Esophagus squamous epithelium (tissue), 5 donors: ENCODE measurements around the gene TRNP1. TPM values are rescaled to one million over a fixed set of nuclear protein-coding genes. Genes with fewer than 3 reads are reported as not detected.
A peak's percentile ranks its signal among the peaks of the same experiment; 100 is the strongest.

Experiments
- DNase-seq: peaks from one replicate; lab custom pipeline; 2025; lab: John Stamatoyannopoulos, UW
- H3K27ac ChIP-seq, 4 donors: fragments of 200-600 bp; sonication (generic); one replicate each; pipeline ENCODE4 v1.5.1; 2016 to 2019; ENCODE audit warnings: mild to moderate bottlenecking in 1 of 4
- H3K27me3 ChIP-seq, 4 donors: fragments of 200-600 bp; sonication (generic); 1 replicate in 3 of 4; 2 replicates in 1 of 4; pipeline versions ENCODE4 v1.5.1 to v1.6.0; 2017 to 2021; ENCODE audit warnings: antibody characterized with exemption in 1 of 4
- H3K36me3 ChIP-seq, 3 donors: fragments of 200-600 bp; sonication (generic); one replicate each; pipeline ENCODE4 v1.5.1; 2016 to 2019
- H3K4me1 ChIP-seq, 3 donors: fragments of 200-600 bp; sonication (generic); one replicate each; pipeline ENCODE4 v1.5.1; 2017 to 2019
- H3K4me3 ChIP-seq, 4 donors: fragments of 200-600 bp; sonication (generic); 1 replicate in 3 of 4; 2 replicates in 1 of 4; pipeline ENCODE4 v1.5.1; 2016 to 2019; ENCODE audit warnings: mild to moderate bottlenecking in 2 of 4, moderate library complexity in 1 of 4
- H3K9me3 ChIP-seq, 3 donors: fragments of 200-600 bp; sonication (generic); one replicate each; pipeline ENCODE4 v1.5.1; 2016 to 2019
- POLR2A ChIP-seq, 4 donors: fragments of 450-650 bp; IDR thresholded peaks; one replicate each; pipeline ENCODE4 v1.6.1; 2017; ENCODE audit warnings: antibody characterized with exemption in 4 of 4, mild to moderate bottlenecking in 4 of 4, moderate library complexity in 3 of 4
- WGBS, 2 donors: methylation state at CpG; one replicate each; pipeline ENCODE4 v1.1.5; 2018; 5-methylcytosine and 5-hydroxymethylcytosine counted together
- intact Hi-C: fragments of 100-400 bp; cut with DNase I; formaldehyde crosslinking; loops from one replicate; pipeline ENCODE4 v1.15.0; 2022
- total RNA-seq, 4 donors: library from RNA; depleted of rRNA; stranded (reverse); fragments of >200 nt; gene quantifications; one replicate each; pipeline ENCODE4 v1.1.0, GENCODE V29; 2016
- TF ChIP-seq, protein P1 (sequence below), 6 experiments: fragments of 450-650 bp in 4 of 6; fragments of 200-600 bp in 2 of 6; sonication (generic) in 2 of 6; IDR thresholded peaks; one replicate each; pipeline ENCODE4 v1.5.1; 2016 to 2019; ENCODE audit warnings: antibody characterized with exemption in 6 of 6, mild to moderate bottlenecking in 4 of 6, moderate library complexity in 4 of 6
- donor health status: DM: yes; HTN: yes; CAD: no.

TRNP1 gene
- total RNA-seq, 4 donors from 2014 or later = 26.9 to 208 (median 64.5) TPM

GRCh38 chr1:27000817-27001460 lies 7.4 kb downstream of the TRNP1 start:
- Histone ChIP-seq H3K4me3 (no peak overlapping the region), H3K9me3 (no peaks in the 10 kb centered on the region), H3K4me1 (peaks cover 54 to 100% (median 66%) of the 10 kb centered on the region in 3 donors), H3K27me3 (peaks cover 0 to 5% (median 0%) of the 10 kb centered on the region in 4 donors), H3K27ac (peak overlapping the region; percentile 72 to 94 (median 92)), H3K36me3 (peaks cover 8 to 37% (median 13%) of the 10 kb centered on the region in 3 donors)
- intact Hi-C loops = no loop called here
- TF ChIP-seq POLR2A (IDR thresholded peaks at IDR 0.05) = no peak
- TF ChIP-seq, protein P1, sequence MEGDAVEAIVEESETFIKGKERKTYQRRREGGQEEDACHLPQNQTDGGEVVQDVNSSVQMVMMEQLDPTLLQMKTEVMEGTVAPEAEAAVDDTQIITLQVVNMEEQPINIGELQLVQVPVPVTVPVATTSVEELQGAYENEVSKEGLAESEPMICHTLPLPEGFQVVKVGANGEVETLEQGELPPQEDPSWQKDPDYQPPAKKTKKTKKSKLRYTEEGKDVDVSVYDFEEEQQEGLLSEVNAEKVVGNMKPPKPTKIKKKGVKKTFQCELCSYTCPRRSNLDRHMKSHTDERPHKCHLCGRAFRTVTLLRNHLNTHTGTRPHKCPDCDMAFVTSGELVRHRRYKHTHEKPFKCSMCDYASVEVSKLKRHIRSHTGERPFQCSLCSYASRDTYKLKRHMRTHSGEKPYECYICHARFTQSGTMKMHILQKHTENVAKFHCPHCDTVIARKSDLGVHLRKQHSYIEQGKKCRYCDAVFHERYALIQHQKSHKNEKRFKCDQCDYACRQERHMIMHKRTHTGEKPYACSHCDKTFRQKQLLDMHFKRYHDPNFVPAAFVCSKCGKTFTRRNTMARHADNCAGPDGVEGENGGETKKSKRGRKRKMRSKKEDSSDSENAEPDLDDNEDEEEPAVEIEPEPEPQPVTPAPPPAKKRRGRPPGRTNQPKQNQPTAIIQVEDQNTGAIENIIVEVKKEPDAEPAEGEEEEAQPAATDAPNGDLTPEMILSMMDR (IDR thresholded peaks at IDR 0.05) = no peak
- 74 to 80% methylated on average over 7 to 8 of the region's 8 CpGs for WGBS, 2 donors
- no peak for DNase-seq

GRCh38 chr1:27001570-27002360 lies 8.3 kb downstream of the TRNP1 start:
- 55 to 64% methylated on average over 9 to 12 of the region's 13 CpGs for WGBS, 2 donors
- TF ChIP-seq, protein P1 (IDR thresholded peaks at IDR 0.05) = peak in 1 of 6 experiments; percentile 10
- TF ChIP-seq POLR2A (IDR thresholded peaks at IDR 0.05) = no peak
- intact Hi-C loops = no loop called here
- Histone ChIP-seq H3K36me3 (peaks cover 11 to 45% (median 17%) of the 10 kb centered on the region in 3 donors), H3K4me3 (no peak overlapping the region), H3K27ac (peak overlapping the region; percentile 72 to 94 (median 92)), H3K27me3 (no peaks in the 10 kb centered on the region), H3K9me3 (no peaks in the 10 kb centered on the region), H3K4me1 (peaks cover 60 to 100% (median 63%) of the 10 kb centered on the region in 3 donors)
- peak; percentile 46 for DNase-seq

DNA sequence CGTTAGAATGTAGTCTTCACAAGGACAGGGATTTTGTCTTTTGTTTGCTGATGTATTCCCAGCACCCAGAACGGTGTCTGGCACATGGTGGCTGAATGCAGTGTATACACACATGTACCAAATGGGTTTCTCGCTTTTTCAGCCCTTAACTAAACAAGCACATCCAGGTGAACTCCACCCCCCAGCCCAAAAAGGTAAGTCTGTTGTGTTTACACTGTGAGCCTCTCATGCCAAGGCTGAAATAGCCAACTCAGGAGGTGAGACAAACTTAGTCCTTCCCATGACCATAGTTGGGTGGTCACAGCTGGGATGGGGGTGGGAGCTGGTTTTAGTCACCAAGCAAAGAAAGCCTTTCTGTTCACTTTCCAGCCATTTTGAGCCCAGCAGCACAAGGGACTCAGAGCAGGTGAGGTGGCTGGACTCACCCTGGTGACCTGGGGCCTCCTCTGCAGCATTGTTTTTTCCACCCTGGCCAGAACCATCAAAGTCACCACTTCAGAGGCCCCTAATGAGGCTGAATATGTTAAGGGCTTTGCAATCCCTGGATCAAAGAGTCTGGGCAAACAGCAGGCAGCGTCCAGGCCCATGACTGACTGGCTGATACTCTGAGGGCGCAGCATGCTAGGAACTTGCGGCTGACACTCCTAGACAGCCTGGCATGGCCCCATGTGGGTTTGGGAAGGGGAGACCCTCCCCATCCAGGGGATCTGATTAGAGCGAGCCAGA lies 10.4 kb downstream of the TRNP1 start:
- WGBS, 2 donors = 81 to 88% methylated on average over 4 to 6 of the region's 7 CpGs
- no peak overlapping the region for H3K4me3 ChIP-seq
- no peak for DNase-seq
- peaks cover 11 to 47% (median 17%) of the 10 kb centered on the region in 3 donors for H3K36me3 ChIP-seq
- H3K27me3 ChIP-seq = no peaks in the 10 kb centered on the region
- TF ChIP-seq, protein P1 (IDR thresholded peaks at IDR 0.05) = no peak
- TF ChIP-seq POLR2A (IDR thresholded peaks at IDR 0.05) = no peak
- no peaks in the 10 kb centered on the region for H3K9me3 ChIP-seq
- intact Hi-C loops = no loop called here
- H3K27ac ChIP-seq = peak overlapping the region in 3 of 4 donors; percentile 49 to 98 (median 95)
- peaks cover 56 to 100% (median 61%) of the 10 kb centered on the region in 3 donors for H3K4me1 ChIP-seq

- Histone ChIP-seq H3K27me3 (no peaks in the 10 kb centered on the region), H3K4me3 (no peak overlapping the region), H3K9me3 (no peaks in the 10 kb centered on the region), H3K27ac (peak overlapping the region; percentile 24 to 98 (median 72)), H3K36me3 (peaks cover 11 to 47% (median 17%) of the 10 kb centered on the region in 3 donors), H3K4me1 (peaks cover 53 to 100% (median 63%) of the 10 kb centered on the region in 3 donors)
- 64 to 73% methylated on average over 6 to 7 of the region's 10 CpGs for WGBS, 2 donors
- intact Hi-C loops = no loop called here
- DNase-seq = no peak
- TF ChIP-seq, protein P1 (IDR thresholded peaks at IDR 0.05) = no peak
- TF ChIP-seq POLR2A (IDR thresholded peaks at IDR 0.05) = no peak
These were observed 11.1 kb downstream of the TRNP1 start for GRCh38 chr1:27004471-27005165.
